GM23248 (cell line): ENCODE data around the gene POLA1. TPM values are rescaled to one million over a fixed set of nuclear protein-coding genes. Genes with fewer than 3 reads are reported as not detected.

Experiments used
- DNase-seq: peaks from one replicate; pipeline ENCODE4 v3.0.0-alpha.2; 2015
- H2AFZ ChIP-seq: fragments of 200-600 bp; sonication (generic); 2 replicates; pipeline ENCODE4 v1.6.1; 2016; ENCODE audit warnings: antibody characterized with exemption
- H3F3A ChIP-seq: fragments of 200-600 bp; sonication (generic); 2 replicates; pipeline ENCODE4 v1.6.1; 2016; ENCODE audit warnings: mild to moderate bottlenecking, antibody characterized with exemption, mixed run types; ENCODE audit not compliant: insufficient read depth
- H3K27ac ChIP-seq: fragments of 200-600 bp; sonication (generic); 2 replicates; pipeline ENCODE4 v1.5.1; 2016; ENCODE audit warnings: mild to moderate bottlenecking
- H3K27me3 ChIP-seq: fragments of 200-600 bp; sonication (generic); replicated peaks from 2 replicates; pipeline ENCODE4 v1.6.1; 2016; ENCODE audit warnings: mild to moderate bottlenecking; ENCODE audit not compliant: insufficient read depth
- H3K36me3 ChIP-seq: fragments of 200-600 bp; sonication (generic); 2 replicates; pipeline ENCODE4 v1.6.1; 2016; ENCODE audit warnings: low read depth, mild to moderate bottlenecking
- H3K4me1 ChIP-seq: fragments of 200-600 bp; sonication (generic); 2 replicates; pipeline ENCODE4 v1.6.1; 2016; ENCODE audit warnings: mild to moderate bottlenecking; ENCODE audit not compliant: insufficient read depth
- H3K4me2 ChIP-seq: fragments of 200-600 bp; sonication (generic); one replicate; pipeline ENCODE4 v1.6.1; 2016; ENCODE audit warnings: mild to moderate bottlenecking; ENCODE audit not compliant: unreplicated experiment
- H3K4me3 ChIP-seq: fragments of 200-600 bp; sonication (generic); 2 replicates; pipeline ENCODE4 v1.5.1; 2016; ENCODE audit warnings: mild to moderate bottlenecking
- H3K79me2 ChIP-seq: fragments of 200-600 bp; sonication (generic); 2 replicates; pipeline ENCODE4 v1.6.1; 2016; ENCODE audit warnings: mild to moderate bottlenecking; ENCODE audit not compliant: insufficient read depth
- H3K9ac ChIP-seq: fragments of 200-600 bp; sonication (generic); 2 replicates; pipeline ENCODE4 v1.6.1; 2016; ENCODE audit warnings: mild to moderate bottlenecking
- H3K9me2 ChIP-seq: fragments of 200-600 bp; sonication (generic); 2 replicates; pipeline ENCODE4 v1.6.1; 2016; ENCODE audit warnings: mixed run types, mild to moderate bottlenecking, moderate library complexity; ENCODE audit not compliant: insufficient read depth
- H3K9me3 ChIP-seq: fragments of 200-600 bp; sonication (generic); one replicate; pipeline ENCODE4 v1.6.1; 2017; ENCODE audit warnings: low read depth
- H4K20me1 ChIP-seq: fragments of 200-600 bp; sonication (generic); 2 replicates; pipeline ENCODE4 v1.6.0; 2016; ENCODE audit not compliant: insufficient read depth
- EZH2 ChIP-seq: fragments of 200-600 bp; sonication (generic); IDR thresholded peaks from 2 replicates; pipeline ENCODE4 v1.6.1; 2018; ENCODE audit warnings: antibody characterized with exemption, mild to moderate bottlenecking; ENCODE audit not compliant: insufficient read depth, poor library complexity, severe bottlenecking
- EZH2phosphoT487 ChIP-seq: fragments of 200-600 bp; sonication (generic); IDR thresholded peaks from 2 replicates; pipeline ENCODE4 v1.6.1; 2018; ENCODE audit warnings: antibody characterized with exemption, moderate library complexity, mild to moderate bottlenecking, low read depth; ENCODE audit not compliant: insufficient read depth
- WGBS, 2 experiments: methylation state at CpG; one replicate each; pipeline ENCODE4 v1.1.6; 2015 to 2017; ENCODE audit warnings: low lambda C conversion rate in 2 of 2, low coverage in 1 of 2; ENCODE audit errors: missing lambda C conversion rate in 2 of 2; 5-methylcytosine and 5-hydroxymethylcytosine counted together
- in situ Hi-C: fragments of 300-500 bp; cut with MboI; formaldehyde crosslinking; loops from 2 replicates; pipeline ENCODE4 v1.15.0; 2020
- polyA plus RNA-seq: library from polyadenylated mRNA; unstranded; fragments of >200 nt; fragmentation: Nextera tagmentation; extraction: Ambion mirVana; gene quantifications from 2 replicates; pipeline ENCODE4 v1.2.1, GENCODE V29; 2016
- total RNA-seq: library from RNA; depleted of rRNA; stranded (reverse); fragments of >200 nt; shearing (Covaris generic); gene quantifications from 2 replicates; pipeline ENCODE4 v1.2.3, GENCODE V29; 2014

The POLA1 gene
- total and polyA plus RNA-seq, 2 experiments from 2014 or later: 4.1 to 6.7 TPM

GRCh38 chrX:24659106-24659505 is 34.6 kb upstream of the POLA1 start:
- no peaks in the 10 kb centered on the region for H3K27me3 ChIP-seq
- WGBS, 2 experiments: 18 to 21% methylated on average over 1 of the region's 1 CpG

GRCh38 chrX:24659646-24660045 is 34.1 kb upstream of the POLA1 start:
- Histone ChIP-seq H3K36me3 (no peaks in the 10 kb centered on the region), H3K4me1 (no peaks in the 10 kb centered on the region), H3K4me3 (no peak overlapping the region), H3K4me2 (no peak overlapping the region), H3K27ac (no peak overlapping the region), H2AFZ (no peak overlapping the region), H3K79me2 (no peaks in the 10 kb centered on the region), H3K9ac (no peak overlapping the region), H3K27me3 (no peaks in the 10 kb centered on the region), H3K9me3 (no peaks in the 10 kb centered on the region), H4K20me1 (no peaks in the 10 kb centered on the region), H3F3A (no peaks in the 10 kb centered on the region), H3K9me2 (no peaks in the 10 kb centered on the region)
- no peak for DNase-seq
- WGBS, 2 experiments: 48 to 54% methylated on average over 3 of the region's 3 CpGs
- TF ChIP-seq EZH2 (no peak), EZH2phosphoT487 (no peak)
- in situ Hi-C loops: no loop called here

More at GRCh38 chrX:24659106-24659505, 34.6 kb upstream of the POLA1 start:
- in situ Hi-C loops: no loop called here
- H2AFZ ChIP-seq: no peak overlapping the region
- no peaks in the 10 kb centered on the region for H4K20me1 ChIP-seq
- no peak for DNase-seq
- H3K4me1 ChIP-seq: no peaks in the 10 kb centered on the region
- no peaks in the 10 kb centered on the region for H3F3A ChIP-seq
- H3K27ac ChIP-seq: no peak overlapping the region
- no peak overlapping the region for H3K4me3 ChIP-seq
- H3K79me2 ChIP-seq: no peaks in the 10 kb centered on the region
- H3K9ac ChIP-seq: no peak overlapping the region
- H3K9me2 ChIP-seq: no peaks in the 10 kb centered on the region
- no peaks in the 10 kb centered on the region for H3K9me3 ChIP-seq
- no peaks in the 10 kb centered on the region for H3K36me3 ChIP-seq
- TF ChIP-seq EZH2phosphoT487 (no peak), EZH2 (no peak)
- H3K4me2 ChIP-seq: no peak overlapping the region

- Histone ChIP-seq H3K9me2 (no peaks in the 10 kb centered on the region), H3K4me3 (no peak overlapping the region), H2AFZ (no peak overlapping the region), H3F3A (no peaks in the 10 kb centered on the region), H3K4me2 (no peak overlapping the region), H3K9me3 (no peaks in the 10 kb centered on the region), H3K27ac (no peak overlapping the region), H3K36me3 (no peaks in the 10 kb centered on the region), H4K20me1 (no peaks in the 10 kb centered on the region), H3K9ac (no peak overlapping the region), H3K27me3 (no peaks in the 10 kb centered on the region), H3K79me2 (no peaks in the 10 kb centered on the region), H3K4me1 (no peaks in the 10 kb centered on the region)
- DNase-seq: no peak
- TF ChIP-seq EZH2 (no peak), EZH2phosphoT487 (no peak)
- in situ Hi-C loops: no loop called here
Measured at GRCh38 chrX:24661292-24661691, 32.4 kb upstream of the POLA1 start.

GRCh38 chrX:24662352-24662751 is 31.4 kb upstream of the POLA1 start:
- no peak for TF ChIP-seq EZH2
- TF ChIP-seq EZH2phosphoT487: no peak
- 0 to 76% methylated on average over 1 to 2 of the region's 4 CpGs for WGBS, 2 experiments
- Histone ChIP-seq H3F3A (no peaks in the 10 kb centered on the region), H3K9me3 (no peaks in the 10 kb centered on the region), H3K9ac (no peak overlapping the region), H3K4me3 (no peak overlapping the region), H3K79me2 (no peaks in the 10 kb centered on the region), H3K36me3 (no peaks in the 10 kb centered on the region), H2AFZ (no peak overlapping the region), H3K9me2 (no peaks in the 10 kb centered on the region), H3K27ac (no peak overlapping the region), H4K20me1 (no peaks in the 10 kb centered on the region), H3K4me1 (no peaks in the 10 kb centered on the region), H3K4me2 (no peak overlapping the region), H3K27me3 (no peaks in the 10 kb centered on the region)
- no peak for DNase-seq
- in situ Hi-C loops: no loop called here

GRCh38 chrX:24668111-24668510 is 25.6 kb upstream of the POLA1 start:
- Histone ChIP-seq H3K4me1 (no peaks in the 10 kb centered on the region), H3K27me3 (no peaks in the 10 kb centered on the region), H3K9me3 (no peaks in the 10 kb centered on the region), H3K79me2 (no peaks in the 10 kb centered on the region), H3K27ac (no peak overlapping the region), H3K4me2 (no peak overlapping the region), H4K20me1 (no peaks in the 10 kb centered on the region), H2AFZ (no peak overlapping the region), H3K9me2 (no peaks in the 10 kb centered on the region), H3K4me3 (no peak overlapping the region), H3K9ac (no peak overlapping the region), H3K36me3 (no peaks in the 10 kb centered on the region), H3F3A (no peaks in the 10 kb centered on the region)
- DNase-seq: no peak
- WGBS, 2 experiments: 54 to 55% methylated on average over 3 of the region's 3 CpGs
- in situ Hi-C loops: no loop called here
- no peak for TF ChIP-seq EZH2
- no peak for TF ChIP-seq EZH2phosphoT487
